DOHH2 (cell line): ENCODE results near the gene PRCD.

Experiments used
- H3F3A ChIP-seq: fragments of 200-600 bp; sonication (generic), shearing (Covaris generic); 2 replicates; pipeline ENCODE4 v1.6.0; 2016; ENCODE audit warnings: antibody characterized with exemption, mild to moderate bottlenecking; ENCODE audit not compliant: control insufficient read depth, insufficient read depth
- H3K27ac ChIP-seq: fragments of 200-600 bp; sonication (generic); 2 replicates; pipeline ENCODE4 v1.5.1; 2014; ENCODE audit warnings: low read depth, mild to moderate bottlenecking, low read length, moderate library complexity
- H3K27me3 ChIP-seq: fragments of 200-600 bp; sonication (generic); 2 replicates; pipeline ENCODE4 v1.6.1; 2014; ENCODE audit warnings: mild to moderate bottlenecking, low read length, mixed read lengths; ENCODE audit not compliant: control insufficient read depth
- H3K36me3 ChIP-seq: fragments of 200-600 bp; sonication (generic); 2 replicates; pipeline ENCODE4 v1.6.1; 2014; ENCODE audit warnings: mild to moderate bottlenecking, low read length, moderate library complexity, mixed read lengths; ENCODE audit not compliant: control insufficient read depth
- H3K4me1 ChIP-seq: fragments of 200-600 bp; sonication (generic); 2 replicates; pipeline ENCODE4 v1.6.1; 2014; ENCODE audit warnings: mild to moderate bottlenecking, low read length, mixed read lengths; ENCODE audit not compliant: control insufficient read depth
- H3K4me2 ChIP-seq: fragments of 200-600 bp; sonication (generic); 2 replicates; pipeline ENCODE4 v1.6.0; 2014; ENCODE audit warnings: mild to moderate bottlenecking, low read length, moderate library complexity
- H3K4me3 ChIP-seq: fragments of 200-600 bp; sonication (generic); 2 replicates; pipeline ENCODE4 v1.5.1; 2014; ENCODE audit warnings: mild to moderate bottlenecking, low read length, mixed read lengths
- H3K79me2 ChIP-seq: fragments of 200-600 bp; sonication (generic); 2 replicates; pipeline ENCODE4 v1.6.1; 2014; ENCODE audit warnings: mild to moderate bottlenecking, low read length, mixed read lengths; ENCODE audit not compliant: control insufficient read depth
- H3K9me2 ChIP-seq: fragments of 200-600 bp; sonication (generic); replicated peaks from 2 replicates; pipeline ENCODE4 v1.6.1; 2014; ENCODE audit warnings: mild to moderate bottlenecking, low read length, mixed read lengths; ENCODE audit not compliant: control insufficient read depth
- H3K9me3 ChIP-seq: fragments of 200-600 bp; sonication (generic); 2 replicates; pipeline ENCODE4 v1.6.1; 2014; ENCODE audit warnings: antibody characterized with exemption, low read length, mixed read lengths; ENCODE audit not compliant: control insufficient read depth, insufficient read depth
- H4K20me1 ChIP-seq: fragments of 200-600 bp; sonication (generic); 2 replicates; pipeline ENCODE4 v1.6.0; 2014; ENCODE audit warnings: low read depth, mild to moderate bottlenecking, antibody characterized with exemption, low read length, moderate library complexity; ENCODE audit not compliant: control insufficient read depth, insufficient read depth
- EZH2phosphoT487 ChIP-seq: fragments of 200-600 bp; sonication (generic); IDR thresholded peaks from 2 replicates; pipeline ENCODE4 v1.6.1; 2017; ENCODE audit warnings: borderline replicate concordance, mild to moderate bottlenecking, antibody characterized with exemption, low read length, moderate library complexity, mixed read lengths
- TF ChIP-seq, protein P1 (sequence below): fragments of 200-600 bp; sonication (generic); IDR thresholded peaks from one replicate; pipeline ENCODE4 v1.5.1; 2014; ENCODE audit warnings: antibody characterized with exemption, mild to moderate bottlenecking, low read depth, low read length; ENCODE audit not compliant: poor library complexity, severe bottlenecking

PRCD gene

DNA sequence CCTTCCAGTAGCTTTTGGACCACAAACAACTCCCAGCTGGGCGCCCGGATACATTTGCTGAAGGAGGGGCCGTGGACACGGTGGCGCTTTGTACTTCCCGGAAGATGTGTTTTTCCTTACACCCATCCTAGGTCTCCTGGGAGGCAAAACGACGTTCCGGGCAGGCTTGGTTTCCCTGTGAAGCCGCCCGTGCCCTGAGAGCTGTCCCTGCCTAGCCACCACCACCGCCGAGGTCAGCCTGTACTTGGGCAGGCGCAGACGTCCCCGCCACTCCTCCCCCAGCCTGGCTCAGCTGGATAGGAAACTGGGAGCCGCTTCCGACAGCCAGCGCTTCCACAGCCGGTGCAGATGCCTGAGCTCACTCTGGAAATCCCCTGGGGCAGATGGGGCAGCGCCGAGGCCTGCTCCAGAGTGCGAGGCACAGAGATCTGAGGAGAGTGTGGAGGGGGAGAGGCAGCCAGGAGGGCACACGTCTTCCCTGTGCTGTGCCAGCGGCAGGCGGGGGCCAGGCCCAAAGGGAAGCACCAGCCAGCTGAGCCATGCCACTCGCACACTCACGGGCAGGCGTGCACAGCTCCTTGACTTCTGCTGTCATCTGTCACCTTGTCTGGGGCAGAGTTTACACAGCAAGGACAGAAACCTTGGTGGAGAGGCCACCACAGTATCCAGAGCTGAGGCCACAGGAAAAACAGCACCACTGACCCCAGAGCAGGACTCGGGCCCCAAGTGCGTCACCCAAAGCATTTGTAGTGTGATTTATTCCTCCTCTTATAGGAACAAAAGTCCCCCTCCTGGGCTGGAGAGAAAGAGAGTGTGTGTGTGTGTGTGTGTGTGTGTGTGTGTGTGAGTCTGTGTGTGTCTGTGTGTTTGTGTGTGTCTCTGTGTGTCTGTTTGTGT lies 41.6 kb upstream of the PRCD start:
- Histone ChIP-seq H3K36me3 (peaks cover 28% of the 10 kb centered on the region), H3K4me1 (peaks cover 81% of the 10 kb centered on the region), H3K27ac (peak overlapping the region; percentile 54), H3K27me3 (no peaks in the 10 kb centered on the region), H3K9me3 (no peaks in the 10 kb centered on the region), H3F3A (peaks cover 3% of the 10 kb centered on the region), H4K20me1 (no peaks in the 10 kb centered on the region), H3K79me2 (peaks cover 64% of the 10 kb centered on the region), H3K4me3 (peak overlapping the region; percentile 95), H3K4me2 (peak overlapping the region; percentile 92), H3K9me2 (no peaks in the 10 kb centered on the region)
- TF ChIP-seq, protein P1, sequence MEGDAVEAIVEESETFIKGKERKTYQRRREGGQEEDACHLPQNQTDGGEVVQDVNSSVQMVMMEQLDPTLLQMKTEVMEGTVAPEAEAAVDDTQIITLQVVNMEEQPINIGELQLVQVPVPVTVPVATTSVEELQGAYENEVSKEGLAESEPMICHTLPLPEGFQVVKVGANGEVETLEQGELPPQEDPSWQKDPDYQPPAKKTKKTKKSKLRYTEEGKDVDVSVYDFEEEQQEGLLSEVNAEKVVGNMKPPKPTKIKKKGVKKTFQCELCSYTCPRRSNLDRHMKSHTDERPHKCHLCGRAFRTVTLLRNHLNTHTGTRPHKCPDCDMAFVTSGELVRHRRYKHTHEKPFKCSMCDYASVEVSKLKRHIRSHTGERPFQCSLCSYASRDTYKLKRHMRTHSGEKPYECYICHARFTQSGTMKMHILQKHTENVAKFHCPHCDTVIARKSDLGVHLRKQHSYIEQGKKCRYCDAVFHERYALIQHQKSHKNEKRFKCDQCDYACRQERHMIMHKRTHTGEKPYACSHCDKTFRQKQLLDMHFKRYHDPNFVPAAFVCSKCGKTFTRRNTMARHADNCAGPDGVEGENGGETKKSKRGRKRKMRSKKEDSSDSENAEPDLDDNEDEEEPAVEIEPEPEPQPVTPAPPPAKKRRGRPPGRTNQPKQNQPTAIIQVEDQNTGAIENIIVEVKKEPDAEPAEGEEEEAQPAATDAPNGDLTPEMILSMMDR, result no peak

DNA sequence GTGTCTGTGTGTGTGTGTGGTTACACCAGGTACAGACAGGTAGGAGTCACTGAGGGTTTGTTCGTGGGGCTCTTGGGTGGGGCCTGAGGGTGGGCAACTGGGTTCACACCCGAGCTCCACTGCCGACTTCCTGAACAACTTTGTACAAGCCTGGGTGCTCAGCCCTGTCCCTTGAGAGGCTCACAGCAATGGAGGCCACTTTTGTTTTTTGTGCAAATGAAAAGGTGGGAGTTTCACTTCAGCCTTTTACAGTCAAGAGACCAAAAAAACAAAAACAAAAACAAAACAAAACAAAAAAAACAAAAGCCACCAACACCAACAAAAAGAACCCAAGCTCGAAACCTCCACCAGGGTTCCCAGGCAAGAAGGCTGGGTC lies 41.0 kb upstream of the PRCD start:
- Histone ChIP-seq H3F3A (peaks cover 3% of the 10 kb centered on the region), H3K36me3 (peaks cover 27% of the 10 kb centered on the region), H3K79me2 (peaks cover 58% of the 10 kb centered on the region), H3K4me1 (peaks cover 74% of the 10 kb centered on the region), H3K9me3 (no peaks in the 10 kb centered on the region), H3K27me3 (no peaks in the 10 kb centered on the region), H3K9me2 (no peaks in the 10 kb centered on the region), H3K4me3 (peak overlapping the region; percentile 95), H3K4me2 (peak overlapping the region; percentile 92), H4K20me1 (no peaks in the 10 kb centered on the region), H3K27ac (peak overlapping the region; percentile 54)
- TF ChIP-seq, protein P1, result no peak
- TF ChIP-seq EZH2phosphoT487, result no peak

DNA sequence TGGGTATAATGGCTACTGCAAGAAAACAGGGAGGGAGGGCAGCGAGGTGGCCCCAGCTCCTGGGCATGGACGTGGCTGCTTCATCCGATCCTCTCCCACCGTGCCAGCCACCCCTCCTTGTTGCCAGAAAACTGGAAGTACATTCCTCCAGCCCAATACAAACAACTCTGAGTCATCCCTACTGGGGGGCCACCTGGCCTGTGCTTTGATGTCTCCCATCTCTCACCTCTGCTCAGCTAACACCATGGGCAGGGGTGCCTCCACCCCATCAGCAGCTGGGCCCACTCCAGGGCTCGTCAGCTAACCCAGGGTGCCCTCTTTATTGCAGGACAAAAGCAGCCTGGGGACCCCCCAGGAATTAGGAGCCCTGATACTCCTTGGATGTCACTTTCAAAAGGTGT lies 40.6 kb upstream of the PRCD start:
- Histone ChIP-seq H3K9me3 (no peaks in the 10 kb centered on the region), H3K4me1 (peaks cover 70% of the 10 kb centered on the region), H3K27ac (peak overlapping the region; percentile 54), H3K27me3 (no peaks in the 10 kb centered on the region), H3K36me3 (peaks cover 25% of the 10 kb centered on the region), H3K79me2 (peaks cover 57% of the 10 kb centered on the region), H3K4me2 (peak overlapping the region; percentile 92), H3F3A (peaks cover 3% of the 10 kb centered on the region), H3K4me3 (peak overlapping the region; percentile 95), H4K20me1 (no peaks in the 10 kb centered on the region), H3K9me2 (no peaks in the 10 kb centered on the region)
- TF ChIP-seq, protein P1, result no peak
- no peak for TF ChIP-seq EZH2phosphoT487
